Activated effector memory CD4-positive, alpha-beta T cell treated with anti-CD3 and anti-CD28 coated beads, Interleukin-2, amount 50 U/mL, for 16 hours (primary cell): ENCODE data around the gene ACOXL.

ENCODE experiments used
- DNase-seq: peaks from one replicate; pipeline ENCODE4 v3.0.0-alpha.2; 2020

ACOXL gene

GRCh38 chr2:110980339-110981062 is 248.1 kb downstream of the ACOXL start:
- no peak for DNase-seq

GRCh38 chr2:110983133-110983532 is 250.8 kb downstream of the ACOXL start:
- no peak for DNase-seq

GRCh38 chr2:110984694-110985490 is 252.5 kb downstream of the ACOXL start:
- no peak for DNase-seq

- DNase-seq: no peak
These were observed 258.1 kb downstream of the ACOXL start for GRCh38 chr2:110990440-110990839.

GRCh38 chr2:110991911-110992310 is 259.5 kb downstream of the ACOXL start:
- DNase-seq: no peak

GRCh38 chr2:110992886-110993285 is 260.5 kb downstream of the ACOXL start:
- DNase-seq: no peak

GRCh38 chr2:110993557-110994231 is 261.3 kb downstream of the ACOXL start:
- no peak for DNase-seq

GRCh38 chr2:110994250-110994961 is 262.0 kb downstream of the ACOXL start:
- DNase-seq: no peak

GRCh38 chr2:110995911-110996310 is 263.5 kb downstream of the ACOXL start:
- DNase-seq: no peak

GRCh38 chr2:110997331-110998045 is 265.1 kb downstream of the ACOXL start:
- DNase-seq: no peak

GRCh38 chr2:110998311-110998710 is 265.9 kb downstream of the ACOXL start:
- no peak for DNase-seq

GRCh38 chr2:110999626-111000025 is 267.3 kb downstream of the ACOXL start:
- DNase-seq: no peak

- DNase-seq: no peak
These were observed 272.9 kb downstream of the ACOXL start for GRCh38 chr2:111005307-111005706.

GRCh38 chr2:111005821-111006220 is 273.4 kb downstream of the ACOXL start:
- DNase-seq: no peak

- DNase-seq: no peak
These were observed 275.6 kb downstream of the ACOXL start for GRCh38 chr2:111007757-111008688.

- DNase-seq: no peak
These were observed 278.8 kb downstream of the ACOXL start for GRCh38 chr2:111011218-111011617.

GRCh38 chr2:111015283-111015995 is 283.1 kb downstream of the ACOXL start:
- no peak for DNase-seq

- no peak for DNase-seq
These were observed 284.8 kb downstream of the ACOXL start for GRCh38 chr2:111017034-111017622.

GRCh38 chr2:111017909-111018308 is 285.5 kb downstream of the ACOXL start:
- no peak for DNase-seq

- DNase-seq: no peak
These were observed 287.0 kb downstream of the ACOXL start for GRCh38 chr2:111019381-111019780.
